Measurements from ENCODE around the gene CDH22.

The CDH22 gene

DNA sequence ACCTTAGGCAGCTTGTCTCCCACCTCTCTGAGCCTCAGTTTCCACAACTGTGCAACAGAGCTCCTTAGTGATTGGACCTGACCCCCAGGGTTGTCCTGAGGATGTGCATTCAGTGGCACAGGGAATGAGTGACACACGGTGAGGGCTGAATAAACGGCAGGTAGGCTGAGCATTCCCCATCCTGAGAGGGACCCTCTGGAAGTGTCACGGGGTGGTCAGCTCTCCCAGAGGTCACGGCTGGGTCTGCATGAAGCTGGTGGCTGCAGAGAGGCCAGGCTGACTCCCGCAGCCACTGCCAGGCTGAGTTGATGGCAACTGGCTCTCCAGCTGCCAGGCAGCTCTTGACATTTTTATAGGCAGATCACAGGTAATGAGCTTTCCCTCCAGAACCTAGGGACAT is 147.6 kb downstream of the CDH22 start:
- H3K9ac ChIP-seq (ENCODE audit: low read depth, low read length), result no peak overlapping the region
- H3K4me3 ChIP-seq (ENCODE audit: low read length), result no peak overlapping the region
- no peak overlapping the region for H3K27ac ChIP-seq (ENCODE audit: low read length)
- H3K36me3 ChIP-seq (ENCODE audit: insufficient read depth, low read depth, low read length), result no peaks in the 10 kb centered on the region
- H3K9me3 ChIP-seq (ENCODE audit: insufficient read depth, low read depth, low read length), result no peaks in the 10 kb centered on the region
- no peaks in the 10 kb centered on the region for H3K4me1 ChIP-seq (ENCODE audit: insufficient read depth, low read length)
- H3K27me3 ChIP-seq (ENCODE audit: insufficient read depth, low read length), result no peaks in the 10 kb centered on the region

DNA sequence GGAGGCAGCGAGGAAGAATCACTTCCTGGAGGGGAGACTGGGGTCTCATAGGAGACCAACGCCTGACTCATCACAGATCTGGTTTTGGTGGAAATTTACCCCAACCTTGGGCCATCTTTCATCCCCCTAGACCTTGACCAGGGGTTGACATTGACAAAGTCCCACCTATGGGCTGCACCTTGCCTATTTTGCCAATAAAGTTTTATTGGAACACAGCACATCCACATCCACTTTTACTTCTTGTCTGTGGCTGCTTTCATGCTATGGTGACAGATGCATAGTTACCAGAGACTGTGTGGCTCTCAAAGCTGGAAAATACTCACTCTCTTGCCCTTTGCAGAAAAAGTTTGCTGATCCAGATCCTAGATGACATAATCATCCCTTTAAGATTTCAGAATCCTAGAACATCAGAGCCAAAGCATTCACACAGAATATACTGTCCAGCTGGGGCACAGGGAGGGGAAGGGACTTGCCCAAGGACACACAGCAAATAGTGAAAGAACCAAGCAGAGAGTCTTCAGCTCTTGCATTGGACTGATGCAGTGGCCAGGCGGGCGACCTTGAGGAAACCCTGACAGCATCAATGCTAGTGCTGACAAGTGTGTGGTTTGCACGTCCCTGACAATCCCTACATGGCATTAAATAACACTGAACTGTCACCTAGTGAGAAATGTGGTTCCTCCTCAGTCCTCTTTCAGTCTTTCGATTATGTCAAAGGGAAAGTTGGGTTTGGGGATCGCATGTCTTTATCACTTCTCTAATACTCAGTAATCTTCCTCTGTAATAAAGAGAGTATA is 149.0 kb downstream of the CDH22 start:
- H3K27me3 ChIP-seq (ENCODE audit: insufficient read depth, low read length), result no peaks in the 10 kb centered on the region

DNA sequence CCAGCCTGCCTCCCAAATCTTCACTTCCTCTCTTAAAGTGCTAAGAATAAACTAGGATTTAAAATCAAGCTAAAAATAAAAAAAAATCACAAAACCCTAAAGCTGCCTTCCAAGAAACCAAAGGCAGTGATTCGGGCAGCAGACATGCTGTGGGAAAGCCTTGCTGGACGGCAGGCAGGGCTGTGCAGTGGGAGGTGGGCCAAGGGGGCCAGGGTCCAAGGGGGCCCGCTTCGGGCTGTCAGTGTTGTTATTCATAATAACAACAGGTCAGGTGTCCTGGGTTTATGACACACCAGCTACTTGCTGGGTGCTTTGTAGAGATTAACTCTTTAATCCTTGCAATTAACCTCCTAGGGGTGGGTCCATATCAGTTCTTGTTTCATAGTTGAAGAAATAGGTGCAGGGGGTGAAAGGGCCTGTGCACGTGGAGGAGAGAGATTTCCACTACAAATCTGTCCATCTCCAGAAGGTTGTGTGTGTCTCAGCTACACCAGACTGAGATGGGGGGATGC is 149.8 kb downstream of the CDH22 start:
- H3K27ac ChIP-seq (ENCODE audit: low read length), result no peak overlapping the region
- H3K27me3 ChIP-seq (ENCODE audit: insufficient read depth, low read length), result no peaks in the 10 kb centered on the region
- H3K9me3 ChIP-seq (ENCODE audit: insufficient read depth, low read depth, low read length), result no peaks in the 10 kb centered on the region
- no peaks in the 10 kb centered on the region for H3K36me3 ChIP-seq (ENCODE audit: insufficient read depth, low read depth, low read length)
- no peak overlapping the region for H3K9ac ChIP-seq (ENCODE audit: low read depth, low read length)
- no peaks in the 10 kb centered on the region for H3K4me1 ChIP-seq (ENCODE audit: insufficient read depth, low read length)
- no peak overlapping the region for H3K4me3 ChIP-seq (ENCODE audit: low read length)

More for the DNA sequence above, 149.0 kb downstream of the CDH22 start:
- H3K4me1 ChIP-seq (ENCODE audit: insufficient read depth, low read length), result no peaks in the 10 kb centered on the region
- no peaks in the 10 kb centered on the region for H3K36me3 ChIP-seq (ENCODE audit: insufficient read depth, low read depth, low read length)
- H3K9ac ChIP-seq (ENCODE audit: low read depth, low read length), result no peak overlapping the region
- H3K27ac ChIP-seq (ENCODE audit: low read length), result no peak overlapping the region
- H3K4me3 ChIP-seq (ENCODE audit: low read length), result no peak overlapping the region
- no peaks in the 10 kb centered on the region for H3K9me3 ChIP-seq (ENCODE audit: insufficient read depth, low read depth, low read length)

DNA sequence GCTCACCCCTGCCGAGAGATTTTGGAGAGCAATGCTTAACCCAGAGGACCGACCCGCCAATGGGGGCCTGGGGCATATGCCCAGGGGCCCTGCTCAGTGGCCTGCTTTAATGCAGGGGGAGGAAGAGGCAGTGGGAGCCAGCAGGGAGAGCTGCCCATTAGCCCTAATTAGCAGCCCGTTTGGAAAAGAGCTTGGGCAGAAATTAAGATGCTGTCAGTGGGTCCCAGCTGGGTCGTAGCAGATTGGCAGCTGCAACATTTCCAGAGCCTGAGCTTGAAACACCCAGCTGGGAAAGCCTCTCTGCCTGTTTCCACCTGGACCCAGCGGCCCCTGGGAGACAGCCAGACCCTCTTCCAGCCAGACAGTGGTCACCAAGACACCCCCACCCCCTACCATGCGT is 150.7 kb downstream of the CDH22 start:
- no peaks in the 10 kb centered on the region for H3K36me3 ChIP-seq (ENCODE audit: insufficient read depth, low read depth, low read length)
- H3K4me1 ChIP-seq (ENCODE audit: insufficient read depth, low read length), result no peaks in the 10 kb centered on the region
- no peak overlapping the region for H3K4me3 ChIP-seq (ENCODE audit: low read length)
- no peaks in the 10 kb centered on the region for H3K27me3 ChIP-seq (ENCODE audit: insufficient read depth, low read length)
- H3K9ac ChIP-seq (ENCODE audit: low read depth, low read length), result no peak overlapping the region
- no peak overlapping the region for H3K27ac ChIP-seq (ENCODE audit: low read length)
- H3K9me3 ChIP-seq (ENCODE audit: insufficient read depth, low read depth, low read length), result no peaks in the 10 kb centered on the region

DNA sequence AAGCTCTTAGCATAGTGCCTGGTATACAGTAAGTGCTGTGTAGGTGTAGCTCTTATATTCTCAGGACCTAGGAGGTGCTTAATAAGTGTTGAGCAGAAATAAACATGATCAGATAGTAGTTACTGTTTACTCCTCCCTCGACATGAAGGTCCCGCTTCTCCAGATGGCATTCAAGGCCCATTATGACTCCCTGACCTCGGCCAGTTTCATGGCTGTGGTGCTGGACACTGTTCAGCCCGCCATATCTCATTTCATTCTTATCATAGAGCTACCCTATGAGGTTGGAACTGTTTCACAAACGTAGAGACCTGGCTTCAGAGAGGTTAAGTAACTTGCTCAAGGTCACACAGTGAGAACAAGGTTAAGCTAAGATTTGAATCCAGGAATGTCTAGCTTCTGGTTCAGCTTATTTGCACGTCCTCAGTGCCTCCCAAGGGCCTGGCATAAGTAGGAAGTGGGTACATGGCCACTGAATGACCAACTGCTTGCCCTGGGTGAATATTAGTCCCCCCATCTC is 151.2 kb downstream of the CDH22 start:
- Histone ChIP-seq H3K27me3 (ENCODE audit: insufficient read depth, low read length) (no peaks in the 10 kb centered on the region), H3K27ac (ENCODE audit: low read length) (no peak overlapping the region), H3K4me1 (ENCODE audit: insufficient read depth, low read length) (no peaks in the 10 kb centered on the region), H3K9ac (ENCODE audit: low read depth, low read length) (no peak overlapping the region), H3K36me3 (ENCODE audit: insufficient read depth, low read depth, low read length) (no peaks in the 10 kb centered on the region), H3K9me3 (ENCODE audit: insufficient read depth, low read depth, low read length) (no peaks in the 10 kb centered on the region), H3K4me3 (ENCODE audit: low read length) (no peak overlapping the region)

DNA sequence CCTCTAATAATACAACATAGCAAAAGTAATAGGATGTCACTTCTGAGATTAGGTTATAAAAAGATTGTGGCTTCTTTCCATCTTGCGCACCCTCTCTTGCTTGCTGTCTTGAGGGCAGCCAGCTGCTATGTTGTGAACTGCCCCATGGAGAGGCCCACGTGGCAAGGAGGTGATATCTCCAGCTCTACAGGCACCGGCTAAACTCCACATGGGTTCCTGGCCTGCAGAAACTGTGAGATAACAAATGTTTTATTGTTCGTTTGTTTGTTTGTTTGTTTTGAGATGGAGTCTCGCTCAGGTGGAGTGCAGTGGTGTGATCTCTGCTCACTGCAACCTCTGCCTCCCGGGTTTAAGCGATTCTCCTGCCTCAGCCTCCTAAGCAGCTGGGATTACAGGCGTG is 152.2 kb downstream of the CDH22 start:
- Histone ChIP-seq H3K27me3 (ENCODE audit: insufficient read depth, low read length) (no peaks in the 10 kb centered on the region), H3K27ac (ENCODE audit: low read length) (no peak overlapping the region), H3K4me1 (ENCODE audit: insufficient read depth, low read length) (no peaks in the 10 kb centered on the region), H3K4me3 (ENCODE audit: low read length) (no peak overlapping the region), H3K9ac (ENCODE audit: low read depth, low read length) (no peak overlapping the region), H3K36me3 (ENCODE audit: insufficient read depth, low read depth, low read length) (no peaks in the 10 kb centered on the region), H3K9me3 (ENCODE audit: insufficient read depth, low read depth, low read length) (no peaks in the 10 kb centered on the region)

DNA sequence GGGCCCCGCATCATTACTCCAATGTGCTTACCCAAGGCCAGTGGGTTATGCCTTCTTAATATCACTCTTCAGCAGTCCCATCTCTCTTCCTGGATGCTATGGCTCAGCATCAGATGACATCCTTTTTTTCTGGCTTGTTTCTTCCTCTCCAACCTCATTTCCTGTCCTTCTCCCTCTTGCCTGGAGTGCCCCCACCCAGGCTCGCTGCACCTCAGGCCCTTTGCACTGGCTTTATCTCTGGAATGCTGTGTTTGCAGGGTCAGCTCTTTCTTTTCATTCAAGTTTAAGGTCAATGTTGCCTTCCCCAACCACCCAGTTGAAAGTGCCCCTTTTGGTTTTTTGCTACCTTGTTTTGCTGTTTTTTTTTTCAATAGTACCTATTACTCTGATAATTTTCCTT is 153.5 kb downstream of the CDH22 start:
- Histone ChIP-seq H3K27me3 (ENCODE audit: insufficient read depth, low read length) (no peaks in the 10 kb centered on the region), H3K27ac (ENCODE audit: low read length) (no peak overlapping the region), H3K4me3 (ENCODE audit: low read length) (no peak overlapping the region), H3K36me3 (ENCODE audit: insufficient read depth, low read depth, low read length) (no peaks in the 10 kb centered on the region), H3K9ac (ENCODE audit: low read depth, low read length) (no peak overlapping the region), H3K9me3 (ENCODE audit: insufficient read depth, low read depth, low read length) (no peaks in the 10 kb centered on the region), H3K4me1 (ENCODE audit: insufficient read depth, low read length) (no peaks in the 10 kb centered on the region)

DNA sequence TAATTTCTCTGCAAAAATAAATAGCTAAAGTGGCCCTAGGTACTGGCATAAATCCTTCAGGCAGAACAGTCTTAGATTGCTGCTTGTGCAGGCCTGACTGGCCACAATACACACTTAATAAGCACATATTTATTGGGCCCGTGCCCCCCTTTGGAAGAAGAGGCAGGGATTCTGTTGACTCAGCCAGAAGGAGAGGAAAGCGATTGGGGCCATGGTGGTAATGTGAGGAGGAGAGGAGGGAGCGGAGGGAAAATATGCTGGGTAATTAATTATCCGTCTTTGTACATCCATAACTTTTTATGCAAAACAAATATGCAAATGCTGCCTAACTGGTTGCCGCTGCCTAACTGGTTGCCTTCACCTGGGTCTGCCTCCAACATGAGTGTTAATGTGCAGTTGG is 154.0 kb downstream of the CDH22 start:
- Histone ChIP-seq H3K36me3 (ENCODE audit: insufficient read depth, low read depth, low read length) (no peaks in the 10 kb centered on the region), H3K9ac (ENCODE audit: low read depth, low read length) (no peak overlapping the region), H3K4me1 (ENCODE audit: insufficient read depth, low read length) (no peaks in the 10 kb centered on the region), H3K4me3 (ENCODE audit: low read length) (no peak overlapping the region), H3K9me3 (ENCODE audit: insufficient read depth, low read depth, low read length) (no peaks in the 10 kb centered on the region), H3K27me3 (ENCODE audit: insufficient read depth, low read length) (no peaks in the 10 kb centered on the region), H3K27ac (ENCODE audit: low read length) (no peak overlapping the region)

DNA sequence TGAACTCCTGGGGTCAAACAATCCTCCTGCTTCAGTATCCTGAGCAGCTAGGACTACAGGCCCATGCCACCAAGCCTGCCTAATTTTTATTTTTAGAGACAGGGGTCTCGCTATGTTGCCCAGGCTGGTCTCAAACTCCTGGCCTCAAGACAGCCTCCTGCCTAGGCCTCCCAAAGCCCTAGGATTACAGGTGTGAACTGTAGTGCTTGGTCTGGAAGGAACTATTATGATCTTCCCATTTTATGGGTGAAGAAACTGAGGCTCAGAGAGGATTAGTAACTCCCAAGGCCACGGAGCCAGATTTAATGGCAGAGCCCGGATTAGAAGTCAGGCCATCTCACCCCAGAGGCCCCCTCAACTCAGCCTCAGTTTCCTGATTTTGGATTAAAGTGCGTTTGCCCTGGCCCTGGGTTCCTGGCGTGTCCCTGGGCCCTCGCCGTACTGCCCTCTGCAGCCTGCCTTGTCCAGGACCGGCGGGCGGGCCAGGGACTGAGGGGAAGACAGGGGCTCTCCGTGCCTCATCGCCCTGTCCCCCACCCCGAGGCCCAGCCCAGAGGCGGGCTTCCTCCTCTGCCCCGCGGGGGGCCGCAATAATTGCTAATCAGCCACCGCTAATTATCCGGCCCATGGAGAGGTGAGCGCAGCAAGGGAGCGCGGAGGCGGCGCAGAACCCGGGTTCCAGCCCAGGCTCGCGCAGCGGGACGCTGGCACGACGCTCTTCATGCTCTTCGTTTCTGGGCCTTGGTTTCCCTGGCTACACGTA is 155.3 kb downstream of the CDH22 start:
- Histone ChIP-seq H3K9me3 (ENCODE audit: insufficient read depth, low read depth, low read length) (no peaks in the 10 kb centered on the region), H3K4me1 (ENCODE audit: insufficient read depth, low read length) (no peaks in the 10 kb centered on the region), H3K36me3 (ENCODE audit: insufficient read depth, low read depth, low read length) (no peaks in the 10 kb centered on the region), H3K4me3 (ENCODE audit: low read length) (no peak overlapping the region), H3K9ac (ENCODE audit: low read depth, low read length) (no peak overlapping the region), H3K27me3 (ENCODE audit: insufficient read depth, low read length) (no peaks in the 10 kb centered on the region), H3K27ac (ENCODE audit: low read length) (no peak overlapping the region)

DNA sequence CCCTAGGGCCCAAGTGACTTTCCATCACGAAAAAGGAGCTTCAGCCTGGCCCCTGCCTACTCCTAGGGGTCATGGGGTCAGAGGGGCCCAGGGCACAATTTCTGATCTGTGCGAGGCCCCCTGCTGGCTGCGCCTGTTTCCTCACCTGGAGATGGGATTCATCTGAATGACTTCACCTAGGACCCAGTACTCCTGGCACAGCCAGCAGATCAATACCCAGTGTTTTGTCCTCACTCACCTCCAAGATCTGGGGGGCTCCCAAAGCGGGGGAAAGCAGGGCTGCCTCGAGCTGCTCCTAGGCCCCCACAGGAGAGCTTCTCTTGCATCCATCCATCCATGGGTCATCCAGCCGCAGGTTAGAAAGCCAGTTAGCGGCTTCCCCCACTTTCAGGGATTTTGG is 156.4 kb downstream of the CDH22 start:
- Histone ChIP-seq H3K4me1 (ENCODE audit: insufficient read depth, low read length) (no peaks in the 10 kb centered on the region), H3K36me3 (ENCODE audit: insufficient read depth, low read depth, low read length) (no peaks in the 10 kb centered on the region), H3K27me3 (ENCODE audit: insufficient read depth, low read length) (no peaks in the 10 kb centered on the region), H3K9ac (ENCODE audit: low read depth, low read length) (no peak overlapping the region), H3K27ac (ENCODE audit: low read length) (no peak overlapping the region), H3K4me3 (ENCODE audit: low read length) (no peak overlapping the region), H3K9me3 (ENCODE audit: insufficient read depth, low read depth, low read length) (no peaks in the 10 kb centered on the region)

DNA sequence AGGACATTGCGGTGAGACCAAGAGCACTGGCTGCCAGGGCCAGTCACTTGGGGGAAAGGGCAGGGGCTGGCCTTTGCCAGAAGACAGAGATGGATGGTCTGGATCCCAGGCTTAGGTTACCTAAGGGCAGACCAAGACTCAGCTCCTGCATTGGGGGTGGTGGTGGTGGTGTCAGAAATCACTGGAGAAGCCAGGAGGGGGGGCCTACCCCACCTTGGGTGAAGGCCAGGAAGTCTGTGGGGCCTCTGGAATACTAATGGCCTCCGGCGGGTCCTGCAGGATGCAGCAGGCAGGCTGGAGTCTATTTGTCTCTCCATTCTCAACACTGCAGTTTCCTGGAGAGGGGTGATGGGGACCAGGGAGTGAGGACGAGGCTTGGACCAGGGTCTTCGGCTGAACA is 157.4 kb downstream of the CDH22 start:
- Histone ChIP-seq H3K27me3 (ENCODE audit: insufficient read depth, low read length) (no peaks in the 10 kb centered on the region), H3K27ac (ENCODE audit: low read length) (no peak overlapping the region), H3K4me1 (ENCODE audit: insufficient read depth, low read length) (no peaks in the 10 kb centered on the region; the same call in 1 of the 2 replicates), H3K4me3 (ENCODE audit: low read length) (no peak overlapping the region), H3K9me3 (ENCODE audit: insufficient read depth, low read depth, low read length) (no peaks in the 10 kb centered on the region), H3K9ac (ENCODE audit: low read depth, low read length) (no peak overlapping the region), H3K36me3 (ENCODE audit: insufficient read depth, low read depth, low read length) (no peaks in the 10 kb centered on the region)
